GM18499 (cell line): Measurements from ENCODE around the gene PNPLA3.

ENCODE experiments used
- ATAC-seq: cut with Tn5 transposase; IDR thresholded peaks from one replicate; pipeline ENCODE4 v1.9.1; 2021; ENCODE audit warnings: moderate number of reproducible peaks; ENCODE audit not compliant: insufficient read depth, unreplicated experiment

Gene PNPLA3

GRCh38 chr22:43923631-43924464 is at the start of gene PNPLA3:
TSS of gene PNPLA3 (plus strand) at chr22:43923805. CDS start at chr22:43923912, 107 bp downstream.
- no peak for ATAC-seq

DNA sequence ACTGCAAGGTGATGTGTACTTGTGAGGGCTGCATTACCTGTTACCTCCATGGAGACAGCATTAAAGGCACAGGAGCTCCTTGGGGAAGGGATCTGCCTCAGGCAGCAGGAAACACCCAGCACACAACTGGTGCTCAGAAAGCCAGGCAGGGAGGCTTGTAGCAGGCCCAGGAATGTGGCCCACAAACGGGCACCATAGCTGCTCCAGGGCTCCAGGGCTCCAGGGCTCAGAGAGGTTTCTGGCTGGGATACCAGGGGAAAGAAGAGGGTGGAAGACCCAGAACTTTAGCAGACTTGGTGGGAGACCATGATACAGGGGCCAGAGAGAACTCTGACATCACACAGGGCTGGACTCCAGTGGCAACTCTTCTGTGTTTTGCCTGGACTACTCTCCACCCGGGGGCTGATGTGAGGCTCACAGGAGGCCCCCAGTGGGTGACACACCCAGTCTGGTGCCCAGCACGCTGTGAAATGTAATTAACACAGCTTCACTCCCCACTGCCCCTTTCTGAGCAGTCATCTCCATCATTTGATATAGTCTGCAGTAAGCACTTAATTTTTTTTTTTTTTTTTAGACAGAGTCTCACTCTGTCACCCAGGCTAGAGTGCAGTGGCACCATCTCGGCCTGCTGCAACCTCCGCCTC is 46.6 kb upstream of the PNPLA3 start:
- ATAC-seq, result no peak

GRCh38 chr22:43878079-43878795 is 45.4 kb upstream of the PNPLA3 start:
- no peak for ATAC-seq

- no peak for ATAC-seq
These were observed 44.6 kb upstream of the PNPLA3 start for GRCh38 chr22:43878831-43879550.

- ATAC-seq, result no peak
These were observed 43.6 kb upstream of the PNPLA3 start for GRCh38 chr22:43879901-43880540.

DNA sequence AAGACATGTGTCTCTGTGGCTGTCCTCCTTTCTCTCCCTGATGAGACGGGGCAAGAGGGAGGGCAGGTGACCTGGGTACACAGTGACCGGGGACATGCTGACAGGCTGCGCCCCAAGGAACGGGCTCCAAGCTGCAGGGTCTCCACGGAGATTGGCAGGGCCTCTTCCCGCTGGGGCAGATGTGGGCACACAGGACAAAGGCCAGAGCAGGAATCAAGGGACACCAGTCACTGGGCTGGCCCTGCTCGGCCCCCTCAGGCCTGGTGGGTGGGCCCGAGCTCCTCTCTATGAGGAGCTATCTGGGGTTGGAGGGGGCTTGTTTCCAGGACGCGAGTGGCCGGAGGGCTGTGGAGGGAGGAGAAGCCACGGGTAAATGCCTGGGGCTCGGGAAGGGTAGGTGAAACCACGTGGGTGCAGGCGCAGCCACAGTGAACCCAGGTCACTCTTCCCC is 43.0 kb upstream of the PNPLA3 start:
- ATAC-seq, result no peak

- no peak for ATAC-seq
These were observed 42.2 kb upstream of the PNPLA3 start for GRCh38 chr22:43881091-43882061.

GRCh38 chr22:43882122-43882767 is 41.4 kb upstream of the PNPLA3 start:
- no peak for ATAC-seq

DNA sequence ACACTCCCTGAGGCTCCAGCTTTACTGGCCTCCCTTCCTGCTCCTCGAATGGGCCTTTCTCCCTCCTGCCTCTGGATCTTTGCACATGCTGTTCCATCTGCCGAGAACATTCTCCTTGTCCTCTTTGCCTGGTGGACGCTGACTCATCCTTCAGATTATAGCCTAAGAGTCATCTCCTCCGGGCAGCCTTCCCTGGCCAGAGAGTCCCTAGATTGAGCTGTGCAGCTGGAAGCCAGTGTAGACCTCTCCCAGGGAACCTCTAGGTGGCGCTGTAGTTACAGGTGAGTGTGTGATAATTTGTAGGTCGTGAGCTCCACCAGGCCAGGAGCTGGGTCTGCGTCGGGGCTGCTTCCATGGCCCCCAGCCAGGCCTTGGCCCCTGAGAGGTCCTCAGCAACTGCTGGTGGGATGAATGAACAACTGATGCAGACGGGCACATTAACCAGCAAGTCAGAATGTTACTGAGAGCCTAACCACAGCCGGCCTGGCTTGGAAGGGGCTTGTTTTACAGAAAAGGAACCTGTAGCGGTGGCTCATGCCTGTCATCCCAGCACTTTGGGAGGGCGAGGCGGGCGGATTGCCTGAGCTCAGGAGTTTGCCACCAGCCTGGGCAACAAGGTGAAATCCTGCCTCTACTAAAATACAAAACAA is 40.5 kb upstream of the PNPLA3 start:
- no peak for ATAC-seq

GRCh38 chr22:43883719-43884415 is 39.7 kb upstream of the PNPLA3 start:
- no peak for ATAC-seq

GRCh38 chr22:43884600-43885318 is 38.8 kb upstream of the PNPLA3 start:
- ATAC-seq, result no peak

DNA sequence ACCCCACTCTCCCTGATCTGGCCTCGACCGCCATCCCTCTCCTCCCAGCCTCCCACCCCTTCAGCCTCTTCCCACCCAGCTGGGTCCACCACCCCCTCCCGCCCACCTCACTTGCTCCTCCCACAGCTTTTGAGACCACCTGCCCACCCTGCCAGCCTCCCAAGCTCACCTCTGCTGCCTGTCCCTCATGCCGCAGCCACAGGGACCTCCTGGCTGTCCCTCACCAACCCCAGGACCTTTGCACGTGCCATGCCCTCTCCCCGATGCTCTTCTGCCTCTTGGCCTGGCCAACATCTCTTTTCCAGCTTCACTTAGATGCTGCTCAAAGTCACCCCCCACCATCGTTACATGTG is 38.3 kb upstream of the PNPLA3 start:
- ATAC-seq, result no peak

DNA sequence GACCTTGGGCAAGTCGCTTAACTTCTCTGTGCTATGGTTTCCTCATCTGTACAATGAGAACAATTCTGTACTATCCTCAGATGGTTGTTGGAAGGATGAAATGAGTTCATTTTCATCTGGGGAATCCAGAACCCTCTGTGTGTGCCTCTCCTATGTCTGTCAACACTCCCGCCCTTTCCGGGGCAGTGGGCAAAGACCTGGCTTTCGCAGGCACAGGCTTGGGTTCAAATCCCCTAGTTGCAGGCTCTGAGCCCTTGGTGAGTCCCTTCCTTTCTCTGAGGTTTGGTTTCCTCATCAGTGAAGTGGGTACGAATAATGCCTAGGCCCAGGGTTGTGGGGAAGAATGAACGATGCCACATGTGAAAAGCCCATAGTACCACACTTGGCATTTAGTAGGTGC is 37.8 kb upstream of the PNPLA3 start:
- no peak for ATAC-seq

- no peak for ATAC-seq
These were observed 37.4 kb upstream of the PNPLA3 start for GRCh38 chr22:43886231-43886630.

DNA sequence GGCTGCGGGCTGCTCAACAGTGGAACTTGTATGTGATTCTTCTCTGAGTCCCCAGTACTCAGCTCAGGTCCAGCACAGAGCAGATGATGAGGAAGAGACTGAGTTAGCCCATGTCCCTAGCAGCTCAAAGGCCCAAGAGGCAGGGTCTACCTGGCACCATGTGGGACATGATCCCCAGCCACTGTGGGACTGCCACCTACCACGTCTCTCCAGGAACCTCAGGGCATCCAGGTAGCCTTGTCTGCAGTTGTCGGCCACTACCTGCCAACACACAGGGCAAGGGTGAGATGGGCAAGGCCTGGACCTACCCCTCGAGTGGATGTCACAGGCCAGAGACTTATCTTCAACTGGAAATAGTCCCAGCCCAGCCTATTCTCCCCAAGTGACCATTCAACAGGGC is 36.2 kb upstream of the PNPLA3 start:
- ATAC-seq, result no peak

- no peak for ATAC-seq
These were observed 34.9 kb upstream of the PNPLA3 start for GRCh38 chr22:43888740-43889139.
